Measurements from ENCODE around the gene OR10AD1. TPM values are rescaled to one million over a fixed set of nuclear protein-coding genes. Genes with fewer than 3 reads are reported as not detected.

OR10AD1 gene
- total RNA-seq, 1 experiment from 2014 or later, result not detected

GRCh38 chr12:48199774-48200221 lies 3.3 kb downstream of the OR10AD1 start:
- peak in 1 of 2 experiments; percentile 50 for DNase-seq
- Histone ChIP-seq H2AFZ (no peak overlapping the region), H3K4me3 (no peak overlapping the region), H4K20me1 (ENCODE audit: insufficient read depth) (no peaks in the 10 kb centered on the region), H3K36me3 (ENCODE audit: low read depth) (no peaks in the 10 kb centered on the region), H3K27ac (peak overlapping the region; percentile 6; the same call in 1 of the 2 replicates), H3K9me3 (ENCODE audit: insufficient read depth, low read depth) (no peaks in the 10 kb centered on the region), H3K79me2 (ENCODE audit: low read depth) (no peaks in the 10 kb centered on the region), H3F3A (ENCODE audit: insufficient read depth, low read depth) (peaks cover 13% of the 10 kb centered on the region), H3K4me1 (replicated peaks; ENCODE audit: insufficient read depth) (peaks cover 12% of the 10 kb centered on the region; the same call in 1 of the 2 replicates), H3K9me2 (ENCODE audit: insufficient read depth) (no peaks in the 10 kb centered on the region), H3K27me3 (ENCODE audit: insufficient read depth, low read depth) (peaks cover 5% of the 10 kb centered on the region; the same call in 1 of the 2 replicates), H3K4me2 (peak overlapping the region; percentile 86)
- intact Hi-C loops (cut with micrococcal nuclease; ENCODE audit: unreplicated experiment), result no loop called here
- TF ChIP-seq, protein P1, sequence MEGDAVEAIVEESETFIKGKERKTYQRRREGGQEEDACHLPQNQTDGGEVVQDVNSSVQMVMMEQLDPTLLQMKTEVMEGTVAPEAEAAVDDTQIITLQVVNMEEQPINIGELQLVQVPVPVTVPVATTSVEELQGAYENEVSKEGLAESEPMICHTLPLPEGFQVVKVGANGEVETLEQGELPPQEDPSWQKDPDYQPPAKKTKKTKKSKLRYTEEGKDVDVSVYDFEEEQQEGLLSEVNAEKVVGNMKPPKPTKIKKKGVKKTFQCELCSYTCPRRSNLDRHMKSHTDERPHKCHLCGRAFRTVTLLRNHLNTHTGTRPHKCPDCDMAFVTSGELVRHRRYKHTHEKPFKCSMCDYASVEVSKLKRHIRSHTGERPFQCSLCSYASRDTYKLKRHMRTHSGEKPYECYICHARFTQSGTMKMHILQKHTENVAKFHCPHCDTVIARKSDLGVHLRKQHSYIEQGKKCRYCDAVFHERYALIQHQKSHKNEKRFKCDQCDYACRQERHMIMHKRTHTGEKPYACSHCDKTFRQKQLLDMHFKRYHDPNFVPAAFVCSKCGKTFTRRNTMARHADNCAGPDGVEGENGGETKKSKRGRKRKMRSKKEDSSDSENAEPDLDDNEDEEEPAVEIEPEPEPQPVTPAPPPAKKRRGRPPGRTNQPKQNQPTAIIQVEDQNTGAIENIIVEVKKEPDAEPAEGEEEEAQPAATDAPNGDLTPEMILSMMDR (conservative IDR thresholded peaks at IDR 0.05), result no peak
- no peak for TF ChIP-seq EZH2 (IDR thresholded peaks at IDR 0.05; ENCODE audit: low read depth)
- ChIA-PET CTCF (no interaction called here), POLR2A (ENCODE audit: unreplicated experiment) (interaction anchor here (0.7 kb wide), 1 partner anchor 261 kb away, joined by 11 read pairs; no protein-coding TSS in a partner anchor)
- no TSS peak for BruUV-seq (replicated peaks)

DNA sequence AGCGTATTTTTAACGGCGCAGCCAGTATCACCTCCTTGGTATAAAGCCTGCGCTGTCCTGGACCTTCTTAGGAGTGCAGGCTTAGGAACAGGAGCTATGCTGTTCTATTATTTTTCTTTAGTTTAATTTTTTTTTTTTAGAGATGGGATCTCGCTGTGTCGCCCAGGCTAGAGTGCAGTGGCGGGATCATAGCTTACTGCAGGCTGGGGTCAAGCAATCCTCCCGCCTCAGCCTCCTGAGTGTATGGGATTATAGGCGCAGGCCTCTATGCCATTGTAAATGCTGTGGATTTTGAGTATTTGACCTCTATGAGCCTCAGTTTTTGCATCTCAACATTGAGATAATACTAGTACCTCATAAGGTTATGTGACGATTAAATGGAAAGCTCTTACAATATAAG lies 4.1 kb downstream of the OR10AD1 start:
- Histone ChIP-seq H3K4me1 (replicated peaks; ENCODE audit: insufficient read depth) (peaks cover 15% of the 10 kb centered on the region; the same call in 1 of the 2 replicates), H3K27ac (no peak overlapping the region), H3K27me3 (ENCODE audit: insufficient read depth, low read depth) (peaks cover 3% of the 10 kb centered on the region; the same call in 1 of the 2 replicates), H4K20me1 (ENCODE audit: insufficient read depth) (no peaks in the 10 kb centered on the region), H3K9me3 (ENCODE audit: insufficient read depth, low read depth) (no peaks in the 10 kb centered on the region), H2AFZ (no peak overlapping the region), H3K4me3 (peak overlapping the region; percentile 84), H3K79me2 (ENCODE audit: low read depth) (no peaks in the 10 kb centered on the region), H3K4me2 (peak overlapping the region; percentile 86), H3K36me3 (ENCODE audit: low read depth) (no peaks in the 10 kb centered on the region), H3F3A (ENCODE audit: insufficient read depth, low read depth) (peaks cover 13% of the 10 kb centered on the region), H3K9me2 (ENCODE audit: insufficient read depth) (no peaks in the 10 kb centered on the region)
- intact Hi-C loops (cut with micrococcal nuclease; ENCODE audit: unreplicated experiment), result no loop called here
- TF ChIP-seq, protein P1 (conservative IDR thresholded peaks at IDR 0.05), result no peak
- TF ChIP-seq EZH2 (IDR thresholded peaks at IDR 0.05; ENCODE audit: low read depth), result no peak
- no TSS peak for BruUV-seq (replicated peaks)
- ChIA-PET POLR2A (ENCODE audit: unreplicated experiment) (no interaction called here), CTCF (interaction anchor here (0.5 kb wide), 1 partner anchor 12 kb away, joined by 7 read pairs; no protein-coding TSS in a partner anchor)
- DNase-seq, result no peak

GRCh38 chr12:48198672-48198971 lies 4.5 kb downstream of the OR10AD1 start:
- peak overlapping the region; percentile 95 for H2AFZ ChIP-seq
- DNase-seq, result peak in 1 of 2 experiments; percentile 12
- peak overlapping the region; percentile 84 for H3K4me3 ChIP-seq
- CTCF ChIA-PET, result no interaction called here
- peaks cover 13% of the 10 kb centered on the region for H3F3A ChIP-seq (ENCODE audit: insufficient read depth, low read depth)
- no peaks in the 10 kb centered on the region for H3K27me3 ChIP-seq (ENCODE audit: insufficient read depth, low read depth)
- H4K20me1 ChIP-seq (ENCODE audit: insufficient read depth), result no peaks in the 10 kb centered on the region
- no peaks in the 10 kb centered on the region for H3K79me2 ChIP-seq (ENCODE audit: low read depth)
- POLR2A ChIA-PET (ENCODE audit: unreplicated experiment), result interaction anchor here (0.6 to 0.8 kb wide), 2 partner anchors 12 to 1102 kb away, joined by 6 to 9 read pairs; no protein-coding TSS in a partner anchor
- peak overlapping the region; percentile 86 for H3K4me2 ChIP-seq
- peak overlapping the region; percentile 49; the same call in 1 of the 2 replicates for H3K27ac ChIP-seq
- TF ChIP-seq, protein P1 (conservative IDR thresholded peaks at IDR 0.05), result no peak
- no peak for TF ChIP-seq EZH2 (IDR thresholded peaks at IDR 0.05; ENCODE audit: low read depth)
- intact Hi-C loops (cut with micrococcal nuclease; ENCODE audit: unreplicated experiment), result no loop called here
- BruUV-seq (replicated peaks), result TSS peak; percentile 80
- no peaks in the 10 kb centered on the region for H3K9me2 ChIP-seq (ENCODE audit: insufficient read depth)
- no peaks in the 10 kb centered on the region for H3K36me3 ChIP-seq (ENCODE audit: low read depth)
- H3K4me1 ChIP-seq (replicated peaks; ENCODE audit: insufficient read depth), result peaks cover 17% of the 10 kb centered on the region; the same call in 1 of the 2 replicates
- H3K9me3 ChIP-seq (ENCODE audit: insufficient read depth, low read depth), result no peaks in the 10 kb centered on the region

All from PC-9 (cell line).